GM21576 (cell line): ENCODE measurements around the gene ATP2C2.
"Not testable (repeated sequence)": the region's sequence is repeated elsewhere in the genome, so short reads cannot be mapped to it uniquely, and the experiment has no call there.

Experiments used
- ATAC-seq: cut with Tn5 transposase; IDR thresholded peaks from one replicate; pipeline ENCODE4 v1.9.1; 2021; ENCODE audit warnings: mild to moderate bottlenecking, moderate library complexity; ENCODE audit not compliant: unreplicated experiment

Gene ATP2C2

GRCh38 chr16:84448444-84448843 is 80.1 kb downstream of the ATP2C2 start:
- ATAC-seq, result no peak

GRCh38 chr16:84449156-84450140 is 81.1 kb downstream of the ATP2C2 start:
- no peak for ATAC-seq

- no peak for ATAC-seq
Measured at GRCh38 chr16:84450176-84450865, 82.0 kb downstream of the ATP2C2 start.

GRCh38 chr16:84451010-84451676 is 82.8 kb downstream of the ATP2C2 start:
- not testable (repeated sequence) for ATAC-seq

- ATAC-seq, result no peak
Measured at GRCh38 chr16:84451781-84452180, 83.4 kb downstream of the ATP2C2 start.

GRCh38 chr16:84453061-84453752 is 84.9 kb downstream of the ATP2C2 start:
- no peak for ATAC-seq

GRCh38 chr16:84454611-84455010 is 86.3 kb downstream of the ATP2C2 start:
- no peak for ATAC-seq

- ATAC-seq, result no peak
Measured at GRCh38 chr16:84455031-84455430, 86.7 kb downstream of the ATP2C2 start.

- ATAC-seq, result no peak
Measured at GRCh38 chr16:84458606-84459532, 90.5 kb downstream of the ATP2C2 start.

- ATAC-seq, result no peak
Measured at GRCh38 chr16:84459533-84459894, 91.2 kb downstream of the ATP2C2 start.

GRCh38 chr16:84459941-84460405 is 91.6 kb downstream of the ATP2C2 start:
- ATAC-seq, result no peak

- ATAC-seq, result no peak
Measured at GRCh38 chr16:84460406-84461028, 92.2 kb downstream of the ATP2C2 start.

GRCh38 chr16:84461029-84461412 is 92.7 kb downstream of the ATP2C2 start:
- no peak for ATAC-seq

GRCh38 chr16:84461413-84462295 is 93.3 kb downstream of the ATP2C2 start:
- ATAC-seq, result no peak

- ATAC-seq, result no peak
Measured at GRCh38 chr16:84462296-84463210, 94.2 kb downstream of the ATP2C2 start.

- no peak for ATAC-seq
Measured at GRCh38 chr16:84463221-84463620, 94.9 kb downstream of the ATP2C2 start.

- ATAC-seq, result no peak
Measured at GRCh38 chr16:84464116-84464515, 95.8 kb downstream of the ATP2C2 start.
